ENCODE results near the gene RNF220. TPM values are rescaled to one million over a fixed set of nuclear protein-coding genes. Genes with fewer than 3 reads are reported as not detected.
A peak's percentile ranks its signal among the peaks of the same experiment; 100 is the strongest.

RNF220 gene
- total RNA-seq, 3 donors from 2014 or later: 61.9 to 83.9 (median 72.7) TPM

GRCh38 chr1:44576456-44577150, 171.5 kb downstream of the RNF220 start:
- Histone ChIP-seq H3K36me3 (ENCODE audit: low read depth) (no peaks in the 10 kb centered on the region), H3K9me3 (no peaks in the 10 kb centered on the region), H3K4me3 (no peak overlapping the region), H3K4me1 (ENCODE audit: low read depth) (no peaks in the 10 kb centered on the region)
- DNase-seq: no peak
- ATAC-seq: peak; percentile 60
- intact Hi-C loops (cut with DNase I, micrococcal nuclease): no loop called here
- TF ChIP-seq CTCF (IDR thresholded peaks at IDR 0.05): no peak

GRCh38 chr1:44581205-44581604, 176.2 kb downstream of the RNF220 start:
- peaks cover 20% of the 10 kb centered on the region for H3K4me1 ChIP-seq (ENCODE audit: low read depth)
- intact Hi-C loops (cut with DNase I, micrococcal nuclease): no loop called here
- H3K9me3 ChIP-seq: no peaks in the 10 kb centered on the region
- ATAC-seq: no peak
- H3K36me3 ChIP-seq (ENCODE audit: low read depth): no peaks in the 10 kb centered on the region
- TF ChIP-seq CTCF (IDR thresholded peaks at IDR 0.05): no peak
- no peak overlapping the region for H3K4me3 ChIP-seq
- DNase-seq: no peak

- H3K4me3 ChIP-seq: no peak overlapping the region
- ATAC-seq (peak; percentile 94), DNase-seq (peak in 2 of 3 donors; percentile 57 to 75)
- peaks cover 25% of the 10 kb centered on the region for H3K4me1 ChIP-seq (ENCODE audit: low read depth)
- no peak for TF ChIP-seq CTCF (IDR thresholded peaks at IDR 0.05)
- no peaks in the 10 kb centered on the region for H3K36me3 ChIP-seq (ENCODE audit: low read depth)
- no peaks in the 10 kb centered on the region for H3K9me3 ChIP-seq
- intact Hi-C loops (cut with DNase I, micrococcal nuclease): no loop called here
Measured at GRCh38 chr1:44584167-44584566, 179.1 kb downstream of the RNF220 start.

DNA sequence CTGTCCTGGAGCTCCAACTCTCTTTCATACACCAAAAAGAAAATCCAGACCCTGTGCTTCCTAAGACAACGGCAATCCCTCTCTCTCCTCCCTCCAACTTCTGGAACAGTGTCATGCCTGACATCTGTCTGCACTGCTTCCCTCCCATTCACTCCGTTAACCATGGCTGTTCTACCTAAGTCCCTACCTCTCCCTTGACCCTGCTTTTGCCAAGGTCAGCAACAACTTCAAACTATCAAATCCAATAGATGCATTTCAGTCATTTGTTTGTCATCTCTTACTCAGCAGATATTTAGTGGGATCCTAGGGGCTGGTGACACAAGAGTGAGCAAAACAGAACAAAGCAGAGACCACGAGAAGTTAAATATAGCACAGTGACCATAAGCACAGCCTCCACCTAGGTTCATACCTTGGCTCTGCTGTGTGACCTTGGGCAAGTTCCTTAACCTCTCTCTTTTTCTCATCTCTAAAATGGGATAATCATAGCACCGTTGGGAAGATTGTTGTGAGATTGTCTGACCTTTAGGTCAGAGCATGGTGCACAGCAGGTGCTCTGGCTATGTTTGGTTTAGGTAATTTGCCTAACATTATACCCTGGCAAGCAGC, 180.4 kb downstream of the RNF220 start:
- no peak for DNase-seq
- ATAC-seq: no peak
- no peak overlapping the region for H3K4me3 ChIP-seq
- intact Hi-C loops (cut with DNase I, micrococcal nuclease): no loop called here
- no peak for TF ChIP-seq CTCF (IDR thresholded peaks at IDR 0.05)
- H3K4me1 ChIP-seq (ENCODE audit: low read depth): peaks cover 25% of the 10 kb centered on the region
- H3K9me3 ChIP-seq: no peaks in the 10 kb centered on the region
- H3K36me3 ChIP-seq (ENCODE audit: low read depth): no peaks in the 10 kb centered on the region

DNA sequence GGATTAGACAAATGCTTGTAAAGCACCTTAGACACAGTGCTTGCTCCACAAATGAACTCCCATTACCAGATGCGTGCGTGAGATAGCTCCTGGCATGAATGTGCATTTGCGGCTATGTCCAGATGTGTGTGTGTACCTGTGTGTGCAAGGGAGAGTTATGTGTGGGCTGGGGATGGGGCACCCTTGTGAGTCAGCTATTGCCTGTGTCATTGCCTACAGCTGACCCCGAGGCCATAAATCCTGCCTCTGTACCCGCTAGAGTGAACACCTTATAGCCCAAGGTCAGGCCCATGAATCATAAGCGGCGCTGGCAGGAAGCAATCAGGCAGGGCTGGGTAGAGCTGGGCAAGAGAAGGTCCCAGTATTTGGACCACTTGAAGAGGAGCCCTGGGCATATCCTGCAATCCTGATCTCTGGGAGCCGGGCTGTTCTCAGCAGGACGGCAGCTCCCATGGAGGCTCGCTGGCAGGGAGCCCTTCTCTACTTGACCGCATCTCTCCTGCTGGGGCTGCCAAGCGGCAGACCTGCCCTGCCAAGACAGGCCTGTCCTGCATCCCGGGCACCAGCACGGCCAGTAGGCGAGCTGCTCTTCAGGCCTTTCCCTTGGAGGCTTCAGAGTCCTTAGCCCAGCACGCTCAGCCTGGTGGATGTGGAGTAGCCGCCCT, 182.9 kb downstream of the RNF220 start:
- TF ChIP-seq CTCF (IDR thresholded peaks at IDR 0.05): no peak
- ATAC-seq (peak; percentile 65), DNase-seq (peak in 1 of 3 donors; percentile 37)
- no peaks in the 10 kb centered on the region for H3K9me3 ChIP-seq
- no peak overlapping the region for H3K4me3 ChIP-seq
- no peaks in the 10 kb centered on the region for H3K36me3 ChIP-seq (ENCODE audit: low read depth)
- intact Hi-C loops (cut with DNase I, micrococcal nuclease): no loop called here
- peaks cover 25% of the 10 kb centered on the region for H3K4me1 ChIP-seq (ENCODE audit: low read depth)

All from mucosa of descending colon (tissue), 3 donors.